Esophagus muscularis mucosa (tissue), 4 donors: ENCODE data around the gene PDZRN3. TPM values are rescaled to one million over a fixed set of nuclear protein-coding genes. Genes with fewer than 3 reads are reported as not detected.

Experiments
- DNase-seq: peaks from one replicate; pipeline ENCODE4 v3.0.0-alpha.2; 2017; ENCODE audit errors: extremely low spot score
- H3K27ac ChIP-seq, 4 donors: fragments of 200-600 bp; sonication (generic); replicated peaks in 1 of 4; 1 replicate in 3 of 4; 2 replicates in 1 of 4; pipeline ENCODE4 v1.5.1; 2016 to 2019; ENCODE audit warnings: mild to moderate bottlenecking in 1 of 4
- H3K27me3 ChIP-seq, 4 donors: fragments of 200-600 bp; sonication (generic); one replicate each; pipeline versions ENCODE4 v1.5.1 to v1.6.0; 2016 to 2019
- H3K36me3 ChIP-seq, 4 donors: fragments of 200-600 bp; sonication (generic); one replicate each; pipeline ENCODE4 v1.5.1; 2016 to 2019
- H3K4me1 ChIP-seq, 4 donors: fragments of 200-600 bp; sonication (generic); one replicate each; pipeline ENCODE4 v1.5.1; 2016 to 2019
- H3K4me3 ChIP-seq, 4 donors: fragments of 200-600 bp; sonication (generic); 1 replicate in 2 of 4; 2 replicates in 2 of 4; pipeline ENCODE4 v1.5.1; 2016 to 2019; ENCODE audit warnings: mild to moderate bottlenecking in 4 of 4, moderate library complexity in 1 of 4
- H3K9me3 ChIP-seq, 4 donors: fragments of 200-600 bp; sonication (generic); 1 replicate in 3 of 4; 2 replicates in 1 of 4; pipeline ENCODE4 v1.5.1; 2016 to 2019
- CTCF ChIP-seq, 3 experiments: fragments of 200-600 bp in 2 of 3; fragments of 450-650 bp in 1 of 3; sonication (generic) in 2 of 3; IDR thresholded peaks; one replicate each; pipeline ENCODE4 v1.5.1; 2017 to 2019; ENCODE audit warnings: antibody characterized with exemption in 3 of 3, mild to moderate bottlenecking in 2 of 3, moderate library complexity in 1 of 3
- EP300 ChIP-seq: sonication (generic); formaldehyde crosslinking; IDR thresholded peaks from one replicate; pipeline ENCODE4 v1.6.1; 2017; ENCODE audit warnings: antibody characterized with exemption
- POLR2A ChIP-seq: fragments of 450-650 bp; IDR thresholded peaks from one replicate; pipeline ENCODE4 v1.6.1; 2017; ENCODE audit warnings: antibody characterized with exemption, moderate library complexity, mild to moderate bottlenecking, low read depth
- POLR2AphosphoS5 ChIP-seq, 2 donors: sonication (generic); formaldehyde crosslinking; IDR thresholded peaks; one replicate each; pipeline ENCODE4 v1.6.1; 2017; ENCODE audit warnings: antibody characterized with exemption in 2 of 2
- WGBS: methylation state at CpG from one replicate; pipeline ENCODE4 v1.1.5; 2018; 5-methylcytosine and 5-hydroxymethylcytosine counted together
- intact Hi-C: fragments of 100-400 bp; cut with DNase I; formaldehyde crosslinking; loops from one replicate; pipeline ENCODE4 v1.15.1; 2023
- total RNA-seq, 4 donors: library from RNA; depleted of rRNA; stranded (reverse); fragments of >200 nt; gene quantifications; one replicate each; pipeline versions ENCODE4 v1.1.0 to v1.2.1, GENCODE V29; 2016

The PDZRN3 gene
- total RNA-seq, 4 donors from 2014 or later = 149 to 314 (median 220) TPM

DNA sequence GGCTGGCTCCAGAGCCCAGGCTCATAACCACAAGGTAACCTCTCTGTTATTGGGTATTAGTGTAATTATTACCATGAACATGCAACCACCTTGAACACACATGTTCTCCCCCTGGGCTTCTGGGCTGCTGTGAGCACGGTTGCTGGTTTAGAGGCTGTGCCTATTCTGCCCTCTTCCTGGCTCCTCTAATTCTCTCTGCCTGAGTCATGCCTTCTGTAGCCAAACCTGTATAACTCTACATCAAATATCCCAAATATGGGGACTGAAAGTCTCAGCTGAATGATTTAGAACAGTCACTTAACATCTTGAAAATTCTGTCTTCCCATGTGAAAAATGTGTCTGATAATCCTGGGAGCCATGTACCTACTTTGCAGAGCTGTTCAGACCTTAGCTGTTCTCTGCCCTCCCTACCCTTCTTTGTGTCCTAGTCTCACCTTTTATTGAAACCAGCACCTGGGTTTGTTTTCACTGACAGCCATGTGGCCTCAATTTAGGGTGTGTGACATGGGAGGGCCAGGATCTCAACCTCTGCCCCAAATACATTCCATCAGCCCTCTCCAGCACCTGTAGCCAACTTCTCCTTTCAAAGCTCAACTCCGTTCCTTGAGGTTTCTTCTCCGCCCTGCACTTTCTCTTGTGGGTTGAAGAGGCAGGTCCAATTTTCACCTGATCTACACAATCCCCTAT lies 60.7 kb downstream of the PDZRN3 start:
- TF ChIP-seq EP300 (no peak), POLR2A (no peak), CTCF (IDR thresholded peaks at IDR 0.05) (no peak), POLR2AphosphoS5 (IDR thresholded peaks at IDR 0.05) (no peak)
- Histone ChIP-seq H3K4me1 (peaks cover 44 to 77% (median 66%) of the 10 kb centered on the region in 4 donors), H3K9me3 (no peaks in the 10 kb centered on the region), H3K36me3 (no peaks in the 10 kb centered on the region), H3K27me3 (no peaks in the 10 kb centered on the region), H3K27ac (peak overlapping the region; percentile 61 to 75 (median 70)), H3K4me3 (no peak overlapping the region)
- intact Hi-C loops = no loop called here
- DNase-seq = no peak
- 70% methylated on average over 3 of the region's 3 CpGs for WGBS

DNA sequence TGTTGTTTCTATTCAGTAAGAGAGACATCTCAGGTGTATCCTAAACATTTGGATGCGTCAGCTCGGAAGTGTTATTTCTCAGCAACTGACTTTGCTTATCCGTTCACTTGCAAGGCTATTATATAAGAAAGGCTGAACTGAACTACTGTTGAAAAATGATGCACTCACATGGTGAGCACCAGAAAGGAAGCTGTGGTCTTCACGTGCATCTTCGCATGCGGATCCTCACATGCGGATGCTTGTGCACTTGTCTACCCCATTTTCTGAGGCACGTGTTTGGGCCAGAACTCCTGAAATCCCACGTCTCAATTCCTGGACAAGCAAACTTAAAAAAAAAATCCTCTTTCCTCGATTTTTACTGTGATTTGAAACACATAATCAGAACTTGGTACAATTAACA lies 63.2 kb downstream of the PDZRN3 start:
- DNase-seq = no peak
- Histone ChIP-seq H3K4me3 (no peak overlapping the region), H3K9me3 (no peaks in the 10 kb centered on the region), H3K4me1 (peaks cover 43 to 84% (median 72%) of the 10 kb centered on the region in 4 donors), H3K27ac (peak overlapping the region; percentile 66 to 71 (median 68)), H3K27me3 (no peaks in the 10 kb centered on the region), H3K36me3 (no peaks in the 10 kb centered on the region)
- WGBS = 46% methylated on average over 10 of the region's 10 CpGs
- intact Hi-C loops = no loop called here
- TF ChIP-seq EP300 = no peak
- TF ChIP-seq POLR2AphosphoS5 (IDR thresholded peaks at IDR 0.05) = peak; percentile 44 to 64

DNA sequence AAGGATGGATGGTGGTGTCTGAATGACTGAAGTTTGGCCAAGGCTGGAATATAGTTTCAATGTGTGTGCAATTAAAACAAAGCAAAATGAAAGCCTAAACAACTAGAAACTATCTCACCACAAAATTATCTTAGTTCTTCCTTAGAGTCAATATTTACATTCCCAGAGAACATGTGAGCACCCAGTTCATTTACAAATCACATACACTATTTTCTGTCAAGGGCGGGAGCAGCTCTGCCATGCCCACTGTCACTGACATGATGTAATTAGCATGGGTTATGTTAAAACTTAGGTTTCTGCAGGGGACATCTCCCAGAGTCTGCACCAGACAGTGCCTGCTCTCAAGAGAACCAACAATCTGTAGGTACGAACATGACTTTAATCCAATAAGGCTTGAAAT lies 65.0 kb downstream of the PDZRN3 start:
- Histone ChIP-seq H3K4me1 (peaks cover 58 to 92% (median 86%) of the 10 kb centered on the region in 4 donors), H3K27ac (peak overlapping the region; percentile 58 to 71 (median 68)), H3K9me3 (no peaks in the 10 kb centered on the region), H3K36me3 (no peaks in the 10 kb centered on the region), H3K27me3 (no peaks in the 10 kb centered on the region), H3K4me3 (no peak overlapping the region)
- no peak for TF ChIP-seq POLR2A
- no peak for TF ChIP-seq EP300
- TF ChIP-seq CTCF (IDR thresholded peaks at IDR 0.05) = no peak
- no peak for TF ChIP-seq POLR2AphosphoS5 (IDR thresholded peaks at IDR 0.05)
- intact Hi-C loops = no loop called here
- WGBS = 72% methylated on average over 2 of the region's 2 CpGs
- no peak for DNase-seq

GRCh38 chr3:73558727-73559075 lies 66.0 kb downstream of the PDZRN3 start:
- Histone ChIP-seq H3K27me3 (no peaks in the 10 kb centered on the region), H3K27ac (peak overlapping the region; percentile 58 to 77 (median 70)), H3K4me3 (no peak overlapping the region), H3K9me3 (no peaks in the 10 kb centered on the region), H3K4me1 (peaks cover 55 to 86% (median 80%) of the 10 kb centered on the region in 4 donors), H3K36me3 (no peaks in the 10 kb centered on the region)
- intact Hi-C loops = no loop called here
- no peak for DNase-seq
- TF ChIP-seq CTCF (IDR thresholded peaks at IDR 0.05) (no peak), POLR2AphosphoS5 (IDR thresholded peaks at IDR 0.05) (peak in 1 of 2 donors; percentile 35)
- WGBS = 63% methylated on average over 4 of the region's 4 CpGs

DNA sequence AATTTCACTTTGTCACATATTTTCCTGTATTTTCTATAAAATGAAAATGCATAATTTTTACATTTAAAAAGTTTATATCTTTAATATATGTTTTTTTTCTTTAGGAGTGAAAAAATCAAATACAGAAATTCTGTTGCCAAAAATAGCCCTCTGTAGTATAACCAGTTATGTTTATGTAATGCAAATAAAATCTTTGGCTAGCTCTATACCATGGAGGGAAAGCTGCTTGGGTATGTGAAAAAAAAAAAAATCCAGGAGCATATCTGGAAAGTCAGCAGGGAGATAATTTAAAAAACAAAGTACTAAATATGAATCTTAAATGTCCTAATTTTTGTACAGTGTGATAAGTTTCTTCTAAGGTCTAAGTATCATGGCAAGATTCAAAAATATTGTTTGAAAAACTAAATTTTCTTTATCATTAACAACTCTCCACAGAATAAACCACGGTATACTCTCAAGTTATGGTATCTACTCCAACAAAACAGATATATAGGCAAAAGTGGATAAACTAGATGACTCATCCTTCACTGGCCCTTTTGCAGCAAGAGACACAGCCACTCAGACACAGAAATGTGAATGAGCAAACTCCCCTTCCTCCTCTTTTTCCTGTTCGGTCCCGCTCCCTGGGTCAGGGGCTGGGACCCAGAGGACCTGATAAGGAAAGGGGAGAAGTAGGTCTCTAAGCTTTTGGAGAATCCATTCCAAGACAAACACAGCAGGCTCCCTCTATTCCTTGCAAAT lies 66.6 kb downstream of the PDZRN3 start:
- 77% methylated on average over 3 of the region's 3 CpGs for WGBS
- Histone ChIP-seq H3K9me3 (no peaks in the 10 kb centered on the region), H3K4me3 (no peak overlapping the region), H3K36me3 (no peaks in the 10 kb centered on the region), H3K27me3 (no peaks in the 10 kb centered on the region), H3K27ac (peak overlapping the region; percentile 66 to 77 (median 70)), H3K4me1 (peaks cover 51 to 83% (median 79%) of the 10 kb centered on the region in 4 donors)
- intact Hi-C loops = no loop called here
- DNase-seq = no peak
- TF ChIP-seq EP300 (no peak), POLR2AphosphoS5 (IDR thresholded peaks at IDR 0.05) (no peak), POLR2A (no peak), CTCF (IDR thresholded peaks at IDR 0.05) (no peak)
